Fibroblast of lung (primary cell): ENCODE measurements around the gene FRAT1.

Experiments
- EZH2 ChIP-seq: IDR thresholded peaks from 2 replicates; pipeline ENCODE4 v1.5.1; 2012; ENCODE audit warnings: low read length, control low read depth, mild to moderate bottlenecking; ENCODE audit errors: missing control alignments
- TF ChIP-seq, protein P1 (sequence below), 2 donors: IDR thresholded peaks in 1 of 2; conservative IDR thresholded peaks in 1 of 2; 1 replicate in 1 of 2; 2 replicates in 1 of 2; pipeline ENCODE4 v1.5.1; 2011 to 2012; ENCODE audit warnings: low read length in 2 of 2, control low read depth in 1 of 2, inconsistent platforms in 1 of 2, low read depth in 1 of 2, mild to moderate bottlenecking in 1 of 2

- TF ChIP-seq, protein P1, sequence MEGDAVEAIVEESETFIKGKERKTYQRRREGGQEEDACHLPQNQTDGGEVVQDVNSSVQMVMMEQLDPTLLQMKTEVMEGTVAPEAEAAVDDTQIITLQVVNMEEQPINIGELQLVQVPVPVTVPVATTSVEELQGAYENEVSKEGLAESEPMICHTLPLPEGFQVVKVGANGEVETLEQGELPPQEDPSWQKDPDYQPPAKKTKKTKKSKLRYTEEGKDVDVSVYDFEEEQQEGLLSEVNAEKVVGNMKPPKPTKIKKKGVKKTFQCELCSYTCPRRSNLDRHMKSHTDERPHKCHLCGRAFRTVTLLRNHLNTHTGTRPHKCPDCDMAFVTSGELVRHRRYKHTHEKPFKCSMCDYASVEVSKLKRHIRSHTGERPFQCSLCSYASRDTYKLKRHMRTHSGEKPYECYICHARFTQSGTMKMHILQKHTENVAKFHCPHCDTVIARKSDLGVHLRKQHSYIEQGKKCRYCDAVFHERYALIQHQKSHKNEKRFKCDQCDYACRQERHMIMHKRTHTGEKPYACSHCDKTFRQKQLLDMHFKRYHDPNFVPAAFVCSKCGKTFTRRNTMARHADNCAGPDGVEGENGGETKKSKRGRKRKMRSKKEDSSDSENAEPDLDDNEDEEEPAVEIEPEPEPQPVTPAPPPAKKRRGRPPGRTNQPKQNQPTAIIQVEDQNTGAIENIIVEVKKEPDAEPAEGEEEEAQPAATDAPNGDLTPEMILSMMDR (conservative IDR thresholded peaks at IDR 0.05 in 1 of 2, IDR thresholded peaks at IDR 0.05 in 1 of 2; ENCODE audit: low read depth in 1 of 2, low read length in 2 of 2) = no peak
- no peak for TF ChIP-seq EZH2
These were observed 19.0 kb downstream of the FRAT1 start for GRCh38 chr10:97338041-97338440.
